ENCODE measurements around the gene BCL7A. TPM values are rescaled to one million over a fixed set of nuclear protein-coding genes. Genes with fewer than 3 reads are reported as not detected.

The BCL7A gene
- total and polyA plus RNA-seq, 9 of the 15 experiments (the other 6 are each of a cell fraction or from before 2014, with no cell fraction given): 0.25 to 21.9 (median 14.9) TPM

DNA sequence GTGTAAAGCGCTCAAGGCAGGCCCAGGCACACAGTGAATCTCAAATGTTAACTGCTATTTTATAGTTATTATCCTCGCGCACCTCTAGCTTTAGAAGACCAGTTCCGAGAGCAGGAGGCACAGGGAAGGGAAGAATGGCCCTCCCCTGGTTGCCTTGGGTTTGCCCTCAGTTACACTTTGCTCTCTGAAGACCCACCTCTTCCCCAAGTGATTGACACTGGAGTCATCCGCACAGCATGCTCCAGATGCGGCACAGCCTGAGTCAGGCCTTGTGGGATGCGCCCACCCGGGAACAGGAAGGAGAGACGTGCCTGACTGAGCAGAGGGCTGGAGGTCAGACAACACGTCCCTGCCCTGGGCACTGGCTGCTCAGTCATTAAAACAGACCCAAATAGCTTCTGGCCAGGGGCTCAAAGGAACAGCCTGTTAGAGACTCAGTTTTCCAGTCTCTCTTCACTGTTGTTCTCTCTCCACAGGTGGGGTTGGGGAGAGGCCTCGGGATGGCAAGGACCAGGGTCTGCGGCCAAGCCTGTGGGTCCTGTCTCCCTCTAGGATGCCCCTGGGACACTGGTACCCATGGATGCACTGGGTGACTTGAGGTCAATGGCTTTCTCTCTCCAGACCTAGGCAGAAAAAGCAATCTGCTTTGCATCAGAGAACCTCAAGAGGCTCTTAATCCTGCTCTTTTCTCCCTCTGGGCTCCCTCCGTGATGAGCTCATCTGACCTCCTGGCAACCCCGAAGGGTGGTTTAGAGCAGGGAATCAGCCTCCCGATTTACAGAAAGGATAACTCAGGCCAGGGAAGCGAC is 43.3 kb downstream of the BCL7A start:
- DNase-seq (ENCODE audit: extremely low read depth in 1 of 4, low spot score in 3 of 4) (peak; percentile 75 to 94 (median 80)), FAIRE-seq (peak; percentile 96), ATAC-seq (peak; percentile 83)
- Histone ChIP-seq H3K9me1 (ENCODE audit: control insufficient read depth, insufficient read depth, low read length) (no peaks in the 10 kb centered on the region), H3K4me1 (replicated peaks in 1 of 2; ENCODE audit: control insufficient read depth in 2 of 2, insufficient read depth in 2 of 2, low read length in 2 of 2) (peaks cover 45 to 50% of the 10 kb centered on the region in 2 experiments), H3K4me3 (peak overlapping the region; percentile 44), H2AFZ (ENCODE audit: low read depth, low read length) (peak overlapping the region; percentile 66), H4K20me1 (replicated peaks; ENCODE audit: control insufficient read depth, insufficient read depth, low read length) (no peaks in the 10 kb centered on the region), H3K36me3 (ENCODE audit: control insufficient read depth, insufficient read depth, low read length) (peaks cover 53% of the 10 kb centered on the region), H3K4me2 (ENCODE audit: insufficient read depth, low read length) (peak overlapping the region; percentile 98), H3K79me2 (ENCODE audit: control insufficient read depth, insufficient read depth, low read length) (peaks cover 47% of the 10 kb centered on the region), H3K9ac (ENCODE audit: insufficient read depth in 1 of 2, low read depth in 2 of 2, low read length in 2 of 2) (peak overlapping the region; percentile 91 to 94), H3K27me3 (ENCODE audit: control insufficient read depth in 2 of 2, insufficient read depth in 2 of 2, low read length in 2 of 2) (no peaks in the 10 kb centered on the region), H3K27ac (ENCODE audit: extremely low read depth, low read depth, low read length) (peak overlapping the region; percentile 94), H3K9me3 (replicated peaks; ENCODE audit: control insufficient read depth, insufficient read depth, low read depth, low read length) (no peaks in the 10 kb centered on the region)
- intact Hi-C loops (cut with micrococcal nuclease): loop anchor here (1.0 to 5.0 kb wide), 4 partner anchors 13 to 462 kb away; partner anchors contain the start of genes KNTC1, MLXIP and RSRC2
- 2% methylated on average over 15 of the region's 16 CpGs for WGBS (ENCODE audit: insufficient coverage, low coverage, missing lambda C conversion rate)
- in situ Hi-C loops (cut with MboI): no loop called here
- BruUV-seq (replicated peaks): no TSS peak
- CTCF ChIA-PET (ENCODE audit: low intra/inter-chr PET ratio): interaction anchor here (0.8 kb wide), 1 partner anchor 87 kb away, joined by 3 read pairs; no protein-coding TSS in a partner anchor
- POLR2A ChIA-PET: interaction anchor here (0.6 to 3.0 kb wide), 12 partner anchors 7 to 825 kb away, joined by 3 to 19 read pairs (median 3); no protein-coding TSS in a partner anchor
- peak; percentile 74 for TF ChIP-seq NR2C1 (IDR thresholded peaks at IDR 0.05)
- TF ChIP-seq NR2C1 (tag; IDR thresholded peaks at IDR 0.05): peak; percentile 73
- no peak for TF ChIP-seq FOXJ3 (CRISPR knock-in tag; IDR thresholded peaks at IDR 0.05)
- no peak for TF ChIP-seq ZC3H8 (IDR thresholded peaks at IDR 0.05)
- TF ChIP-seq FOS (IDR thresholded peaks at IDR 0.05; ENCODE audit: extremely low read depth, insufficient read length): peak; percentile 18
- TF ChIP-seq SMARCA4 (IDR thresholded peaks at IDR 0.05): no peak
- TF ChIP-seq, protein P1, sequence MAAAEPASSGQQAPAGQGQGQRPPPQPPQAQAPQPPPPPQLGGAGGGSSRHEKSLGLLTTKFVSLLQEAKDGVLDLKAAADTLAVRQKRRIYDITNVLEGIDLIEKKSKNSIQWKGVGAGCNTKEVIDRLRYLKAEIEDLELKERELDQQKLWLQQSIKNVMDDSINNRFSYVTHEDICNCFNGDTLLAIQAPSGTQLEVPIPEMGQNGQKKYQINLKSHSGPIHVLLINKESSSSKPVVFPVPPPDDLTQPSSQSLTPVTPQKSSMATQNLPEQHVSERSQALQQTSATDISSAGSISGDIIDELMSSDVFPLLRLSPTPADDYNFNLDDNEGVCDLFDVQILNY (CRISPR knock-in tag; IDR thresholded peaks at IDR 0.05): no peak
- TF ChIP-seq, protein P2, sequence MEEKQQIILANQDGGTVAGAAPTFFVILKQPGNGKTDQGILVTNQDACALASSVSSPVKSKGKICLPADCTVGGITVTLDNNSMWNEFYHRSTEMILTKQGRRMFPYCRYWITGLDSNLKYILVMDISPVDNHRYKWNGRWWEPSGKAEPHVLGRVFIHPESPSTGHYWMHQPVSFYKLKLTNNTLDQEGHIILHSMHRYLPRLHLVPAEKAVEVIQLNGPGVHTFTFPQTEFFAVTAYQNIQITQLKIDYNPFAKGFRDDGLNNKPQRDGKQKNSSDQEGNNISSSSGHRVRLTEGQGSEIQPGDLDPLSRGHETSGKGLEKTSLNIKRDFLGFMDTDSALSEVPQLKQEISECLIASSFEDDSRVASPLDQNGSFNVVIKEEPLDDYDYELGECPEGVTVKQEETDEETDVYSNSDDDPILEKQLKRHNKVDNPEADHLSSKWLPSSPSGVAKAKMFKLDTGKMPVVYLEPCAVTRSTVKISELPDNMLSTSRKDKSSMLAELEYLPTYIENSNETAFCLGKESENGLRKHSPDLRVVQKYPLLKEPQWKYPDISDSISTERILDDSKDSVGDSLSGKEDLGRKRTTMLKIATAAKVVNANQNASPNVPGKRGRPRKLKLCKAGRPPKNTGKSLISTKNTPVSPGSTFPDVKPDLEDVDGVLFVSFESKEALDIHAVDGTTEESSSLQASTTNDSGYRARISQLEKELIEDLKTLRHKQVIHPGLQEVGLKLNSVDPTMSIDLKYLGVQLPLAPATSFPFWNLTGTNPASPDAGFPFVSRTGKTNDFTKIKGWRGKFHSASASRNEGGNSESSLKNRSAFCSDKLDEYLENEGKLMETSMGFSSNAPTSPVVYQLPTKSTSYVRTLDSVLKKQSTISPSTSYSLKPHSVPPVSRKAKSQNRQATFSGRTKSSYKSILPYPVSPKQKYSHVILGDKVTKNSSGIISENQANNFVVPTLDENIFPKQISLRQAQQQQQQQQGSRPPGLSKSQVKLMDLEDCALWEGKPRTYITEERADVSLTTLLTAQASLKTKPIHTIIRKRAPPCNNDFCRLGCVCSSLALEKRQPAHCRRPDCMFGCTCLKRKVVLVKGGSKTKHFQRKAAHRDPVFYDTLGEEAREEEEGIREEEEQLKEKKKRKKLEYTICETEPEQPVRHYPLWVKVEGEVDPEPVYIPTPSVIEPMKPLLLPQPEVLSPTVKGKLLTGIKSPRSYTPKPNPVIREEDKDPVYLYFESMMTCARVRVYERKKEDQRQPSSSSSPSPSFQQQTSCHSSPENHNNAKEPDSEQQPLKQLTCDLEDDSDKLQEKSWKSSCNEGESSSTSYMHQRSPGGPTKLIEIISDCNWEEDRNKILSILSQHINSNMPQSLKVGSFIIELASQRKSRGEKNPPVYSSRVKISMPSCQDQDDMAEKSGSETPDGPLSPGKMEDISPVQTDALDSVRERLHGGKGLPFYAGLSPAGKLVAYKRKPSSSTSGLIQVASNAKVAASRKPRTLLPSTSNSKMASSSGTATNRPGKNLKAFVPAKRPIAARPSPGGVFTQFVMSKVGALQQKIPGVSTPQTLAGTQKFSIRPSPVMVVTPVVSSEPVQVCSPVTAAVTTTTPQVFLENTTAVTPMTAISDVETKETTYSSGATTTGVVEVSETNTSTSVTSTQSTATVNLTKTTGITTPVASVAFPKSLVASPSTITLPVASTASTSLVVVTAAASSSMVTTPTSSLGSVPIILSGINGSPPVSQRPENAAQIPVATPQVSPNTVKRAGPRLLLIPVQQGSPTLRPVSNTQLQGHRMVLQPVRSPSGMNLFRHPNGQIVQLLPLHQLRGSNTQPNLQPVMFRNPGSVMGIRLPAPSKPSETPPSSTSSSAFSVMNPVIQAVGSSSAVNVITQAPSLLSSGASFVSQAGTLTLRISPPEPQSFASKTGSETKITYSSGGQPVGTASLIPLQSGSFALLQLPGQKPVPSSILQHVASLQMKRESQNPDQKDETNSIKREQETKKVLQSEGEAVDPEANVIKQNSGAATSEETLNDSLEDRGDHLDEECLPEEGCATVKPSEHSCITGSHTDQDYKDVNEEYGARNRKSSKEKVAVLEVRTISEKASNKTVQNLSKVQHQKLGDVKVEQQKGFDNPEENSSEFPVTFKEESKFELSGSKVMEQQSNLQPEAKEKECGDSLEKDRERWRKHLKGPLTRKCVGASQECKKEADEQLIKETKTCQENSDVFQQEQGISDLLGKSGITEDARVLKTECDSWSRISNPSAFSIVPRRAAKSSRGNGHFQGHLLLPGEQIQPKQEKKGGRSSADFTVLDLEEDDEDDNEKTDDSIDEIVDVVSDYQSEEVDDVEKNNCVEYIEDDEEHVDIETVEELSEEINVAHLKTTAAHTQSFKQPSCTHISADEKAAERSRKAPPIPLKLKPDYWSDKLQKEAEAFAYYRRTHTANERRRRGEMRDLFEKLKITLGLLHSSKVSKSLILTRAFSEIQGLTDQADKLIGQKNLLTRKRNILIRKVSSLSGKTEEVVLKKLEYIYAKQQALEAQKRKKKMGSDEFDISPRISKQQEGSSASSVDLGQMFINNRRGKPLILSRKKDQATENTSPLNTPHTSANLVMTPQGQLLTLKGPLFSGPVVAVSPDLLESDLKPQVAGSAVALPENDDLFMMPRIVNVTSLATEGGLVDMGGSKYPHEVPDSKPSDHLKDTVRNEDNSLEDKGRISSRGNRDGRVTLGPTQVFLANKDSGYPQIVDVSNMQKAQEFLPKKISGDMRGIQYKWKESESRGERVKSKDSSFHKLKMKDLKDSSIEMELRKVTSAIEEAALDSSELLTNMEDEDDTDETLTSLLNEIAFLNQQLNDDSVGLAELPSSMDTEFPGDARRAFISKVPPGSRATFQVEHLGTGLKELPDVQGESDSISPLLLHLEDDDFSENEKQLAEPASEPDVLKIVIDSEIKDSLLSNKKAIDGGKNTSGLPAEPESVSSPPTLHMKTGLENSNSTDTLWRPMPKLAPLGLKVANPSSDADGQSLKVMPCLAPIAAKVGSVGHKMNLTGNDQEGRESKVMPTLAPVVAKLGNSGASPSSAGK (IDR thresholded peaks at IDR 0.05): no peak
- TF ChIP-seq ZNF174 (CRISPR knock-in tag; IDR thresholded peaks at IDR 0.05): no peak
- TF ChIP-seq TEAD1 (CRISPR knock-in tag; IDR thresholded peaks at IDR 0.05): peak in 1 of 2 experiments; percentile 42; a peak in 1 of 4 replicates
